Effector memory CD8-positive, alpha-beta T cell (primary cell): ENCODE results near the gene MIEF2.
"Not testable (repeated sequence)": the region's sequence is repeated elsewhere in the genome, so short reads cannot be mapped to it uniquely, and the experiment has no call there.

Experiments used
- ATAC-seq: fragments of 150-1000 bp; cut with Tn5 transposase; replicated peaks from 2 replicates; pipeline ENCODE4 v1.10.0; 2021; ENCODE audit warnings: mild to moderate bottlenecking, moderate library complexity
- DNase-seq, 3 experiments: peaks; one replicate each; pipeline ENCODE4 v3.0.0; 2021
- H3K27ac Mint-ChIP-seq, 2 donors: one replicate each; pipeline ENCODE4 v1.8.0; 2022; ENCODE audit warnings: mild to moderate bottlenecking in 2 of 2, mixed read lengths in 2 of 2, moderate library complexity in 2 of 2
- H3K27me3 Mint-ChIP-seq, 2 donors: one replicate each; pipeline ENCODE4 v1.8.0; 2022; ENCODE audit warnings: mixed read lengths in 2 of 2
- H3K36me3 Mint-ChIP-seq: one replicate; pipeline ENCODE4 v1.8.0; 2022; ENCODE audit warnings: mild to moderate bottlenecking, moderate library complexity, mixed read lengths; ENCODE audit not compliant: insufficient read depth
- H3K4me1 Mint-ChIP-seq, 2 donors: one replicate each; pipeline ENCODE4 v1.8.0; 2022; ENCODE audit warnings: low read depth in 2 of 2, mixed read lengths in 2 of 2
- H3K4me3 Mint-ChIP-seq, 2 donors: one replicate each; pipeline ENCODE4 v1.8.0; 2022; ENCODE audit warnings: mild to moderate bottlenecking in 2 of 2, mixed read lengths in 2 of 2, moderate library complexity in 2 of 2
- H3K9me3 Mint-ChIP-seq, 2 donors: one replicate each; pipeline ENCODE4 v1.8.0; 2022; ENCODE audit warnings: mixed read lengths in 2 of 2
- total RNA-seq, 9 experiments: gene quantifications; one replicate each; lab custom pipeline; 2026; lab: John Stamatoyannopoulos, UW

MIEF2 gene, protein sequence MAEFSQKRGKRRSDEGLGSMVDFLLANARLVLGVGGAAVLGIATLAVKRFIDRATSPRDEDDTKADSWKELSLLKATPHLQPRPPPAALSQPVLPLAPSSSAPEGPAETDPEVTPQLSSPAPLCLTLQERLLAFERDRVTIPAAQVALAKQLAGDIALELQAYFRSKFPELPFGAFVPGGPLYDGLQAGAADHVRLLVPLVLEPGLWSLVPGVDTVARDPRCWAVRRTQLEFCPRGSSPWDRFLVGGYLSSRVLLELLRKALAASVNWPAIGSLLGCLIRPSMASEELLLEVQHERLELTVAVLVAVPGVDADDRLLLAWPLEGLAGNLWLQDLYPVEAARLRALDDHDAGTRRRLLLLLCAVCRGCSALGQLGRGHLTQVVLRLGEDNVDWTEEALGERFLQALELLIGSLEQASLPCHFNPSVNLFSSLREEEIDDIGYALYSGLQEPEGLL
- 2.9 to 17.9 (median 8.7) reads per million in 9 experiments for total RNA-seq

DNA sequence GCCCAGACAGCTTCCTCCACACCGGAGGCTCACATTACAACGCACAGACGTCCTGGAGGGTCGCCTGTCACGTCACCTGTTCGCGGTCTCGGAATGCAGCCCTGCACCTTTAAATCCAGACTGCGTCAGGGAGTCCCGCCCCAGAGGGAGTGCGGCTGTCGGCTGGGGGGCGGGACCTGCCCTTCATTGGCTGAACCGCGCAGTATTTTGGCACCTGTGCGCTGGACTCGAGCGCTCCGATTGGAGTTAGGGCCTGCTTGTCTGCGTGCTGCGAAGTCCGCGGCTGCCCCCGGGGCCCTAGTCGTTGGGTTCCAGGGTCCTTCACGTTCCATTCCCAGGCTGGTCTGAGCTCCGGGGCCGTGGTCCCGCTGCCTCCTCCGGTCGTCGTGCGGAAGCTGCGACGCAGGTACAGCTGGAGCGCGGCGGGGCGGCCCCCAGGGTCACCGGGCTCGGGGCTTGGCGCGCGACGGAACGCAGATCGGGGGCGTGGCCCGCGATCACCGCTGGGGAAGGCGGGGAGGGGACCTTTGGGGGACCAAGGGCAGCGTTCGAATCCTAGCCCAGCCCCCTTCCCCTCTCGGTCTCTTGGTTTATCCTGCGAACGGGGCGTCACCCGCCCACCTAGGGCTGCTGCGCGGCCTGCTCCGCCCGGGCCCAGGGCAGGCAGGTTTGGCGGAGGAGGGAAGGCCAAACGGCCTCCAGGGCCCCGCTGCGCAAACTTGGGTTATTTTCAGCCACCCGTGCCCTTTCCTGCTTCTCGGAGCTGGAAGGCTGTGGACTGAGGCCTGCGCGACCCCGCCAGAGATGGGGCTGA lies at the start of gene MIEF2:
Gene MIEF2 (plus strand): TSS at position 331 of the 814 bp plus-strand sequence. CDS start 2,059 bp downstream, outside the sequence.
- Mint-ChIP-seq H3K4me3 (peak within 1 kb of the TSS; percentile 98 to 99), H3K4me1 (peaks cover 32 to 44% of the 10 kb centered on the region in 2 donors), H3K36me3 (peaks cover 12% of the 10 kb centered on the region), H3K27ac (peak within 1 kb of the TSS; percentile 89 to 94), H3K9me3 (no peaks in the 10 kb centered on the region), H3K27me3 (no peaks in the 10 kb centered on the region)
- peak; percentile 87 to 88 (median 87) for DNase-seq
- ATAC-seq = peak; percentile 86

DNA sequence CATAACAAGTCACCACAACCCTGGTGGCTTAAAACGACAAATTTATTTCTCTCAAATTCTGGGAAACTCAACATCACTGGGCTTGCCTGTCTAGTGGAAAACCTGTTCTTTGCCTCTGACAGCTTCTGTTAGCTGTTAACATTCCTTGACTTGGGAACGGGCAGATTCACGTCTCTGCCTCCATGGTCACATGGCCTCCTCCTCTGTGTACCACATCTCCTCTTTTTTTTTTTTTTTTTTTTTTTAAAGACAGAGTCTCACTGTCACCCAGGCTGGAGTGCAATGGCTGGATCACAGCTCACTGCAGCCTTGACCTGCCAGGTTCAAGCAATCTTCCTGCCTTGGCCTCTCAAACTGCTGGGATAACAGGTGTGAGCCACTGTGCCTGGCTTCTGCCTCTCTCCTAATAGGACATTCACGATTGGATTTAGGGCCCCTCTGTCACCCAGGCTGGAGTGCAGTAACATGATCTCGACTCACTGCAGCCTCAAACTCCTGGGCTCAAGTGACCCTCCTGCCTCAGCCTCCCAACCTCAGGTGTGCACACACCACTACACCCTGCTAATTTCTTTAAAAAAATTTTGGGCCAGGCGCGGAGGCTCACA lies 46.7 kb upstream of the MIEF2 start:
- Mint-ChIP-seq H3K36me3 (peaks cover 47% of the 10 kb centered on the region), H3K4me1 (no peaks in the 10 kb centered on the region), H3K27ac (peak overlapping the region; percentile 49 to 53), H3K27me3 (no peaks in the 10 kb centered on the region), H3K9me3 (no peaks in the 10 kb centered on the region), H3K4me3 (no peak overlapping the region)
- no peak for ATAC-seq
- DNase-seq = no peak

DNA sequence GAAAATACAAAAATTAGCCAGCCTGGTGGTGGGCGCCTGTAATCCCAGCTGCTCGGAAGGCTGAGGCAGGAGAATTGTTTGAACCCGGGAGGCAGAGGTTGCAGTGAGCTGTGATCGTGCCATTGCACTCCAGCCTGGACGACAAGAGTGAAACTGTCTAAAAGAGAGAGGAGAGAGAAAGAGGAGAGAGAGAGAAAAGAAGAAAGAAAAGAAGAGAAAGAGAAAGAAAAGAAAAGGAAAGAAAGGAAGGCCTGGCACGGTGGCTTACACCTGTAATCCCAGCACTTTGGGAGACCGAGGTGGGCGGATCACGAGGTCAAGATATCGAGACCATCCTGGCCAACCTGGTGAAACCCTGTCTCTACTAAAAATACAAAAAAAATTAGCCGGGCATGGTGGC lies 43.6 kb upstream of the MIEF2 start:
- Mint-ChIP-seq H3K27ac (peak overlapping the region in 1 of 2 donors; percentile 84), H3K36me3 (peaks cover 16% of the 10 kb centered on the region)
- H3K4me3 Mint-ChIP-seq, ATAC-seq, DNase-seq, H3K4me1 Mint-ChIP-seq, H3K9me3 Mint-ChIP-seq, H3K27me3 Mint-ChIP-seq: not testable (repeated sequence)

DNA sequence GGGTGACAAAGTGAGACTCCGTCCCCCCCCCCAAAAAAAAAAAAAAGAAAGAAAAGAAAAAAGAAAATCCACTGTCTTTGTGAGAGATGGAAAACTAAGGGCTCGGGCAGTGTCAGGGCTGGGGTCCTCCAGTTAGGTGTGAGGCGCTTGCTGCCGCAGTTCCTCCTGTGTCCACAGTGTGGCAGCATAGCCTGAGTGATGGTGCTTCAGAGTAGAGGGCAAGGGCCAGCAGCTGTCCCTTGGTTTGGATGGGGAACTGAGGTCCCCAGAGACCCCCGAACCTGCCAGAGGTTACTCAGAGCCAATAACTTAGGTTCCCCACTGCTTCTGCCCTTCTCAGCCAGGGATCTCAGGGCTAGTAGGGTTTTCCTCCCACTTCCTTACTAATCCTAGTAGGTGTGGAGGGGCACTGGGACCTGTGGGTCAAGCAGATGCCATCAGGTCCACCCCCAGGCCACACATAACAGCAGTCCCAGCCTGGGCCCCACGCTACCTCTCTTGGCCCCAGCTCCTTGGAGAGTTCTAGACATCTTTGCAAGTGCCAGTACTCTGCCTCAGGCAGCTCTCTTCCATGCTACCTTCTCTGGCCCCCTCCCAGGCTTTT lies 42.9 kb upstream of the MIEF2 start:
- Mint-ChIP-seq H3K4me1 (no peaks in the 10 kb centered on the region), H3K9me3 (no peaks in the 10 kb centered on the region)
- DNase-seq = peak; percentile 60 to 76 (median 72)

DNA sequence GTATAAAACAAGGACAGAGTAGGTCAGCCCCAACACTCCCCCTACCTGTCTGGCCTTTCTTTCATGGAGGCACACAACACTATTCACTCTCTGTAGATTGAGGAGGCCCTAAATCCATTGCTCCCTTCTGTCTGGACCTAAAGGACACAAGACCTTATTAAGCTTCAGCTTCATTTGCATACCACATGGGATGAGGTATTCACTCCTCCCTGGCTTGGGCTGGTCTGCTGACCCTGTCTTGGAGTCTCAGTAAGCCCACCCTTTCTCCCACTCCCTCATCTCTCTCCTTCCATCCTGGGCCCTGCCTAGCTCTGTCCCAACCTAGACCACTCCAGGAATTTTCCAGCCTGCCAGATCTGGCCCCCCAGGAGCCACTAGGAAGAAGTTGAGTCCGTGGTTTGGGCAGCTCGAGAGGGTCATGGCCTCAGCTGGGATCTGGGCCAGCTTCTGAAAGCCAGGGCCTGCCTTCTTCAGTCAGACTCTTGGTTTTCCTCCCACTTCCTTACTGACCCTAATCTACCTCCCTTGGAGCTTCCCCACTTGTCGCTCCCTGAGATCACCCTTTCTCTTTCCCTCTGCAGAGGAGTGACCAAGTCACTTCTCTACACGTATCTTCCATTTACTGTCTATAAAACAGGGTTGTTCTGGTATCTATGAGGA lies 41.6 kb upstream of the MIEF2 start:
- Mint-ChIP-seq H3K27ac (no peak overlapping the region), H3K36me3 (peaks cover 10% of the 10 kb centered on the region), H3K27me3 (no peaks in the 10 kb centered on the region), H3K9me3 (no peaks in the 10 kb centered on the region), H3K4me1 (no peaks in the 10 kb centered on the region), H3K4me3 (no peak overlapping the region)
- ATAC-seq = no peak
- no peak for DNase-seq

More for the DNA sequence above, 42.9 kb upstream of the MIEF2 start:
- H3K4me3 Mint-ChIP-seq = no peak overlapping the region
- peaks cover 14% of the 10 kb centered on the region for H3K36me3 Mint-ChIP-seq
- H3K27ac Mint-ChIP-seq = peak overlapping the region; percentile 69 to 84
- no peaks in the 10 kb centered on the region for H3K27me3 Mint-ChIP-seq
- peak; percentile 95 for ATAC-seq

DNA sequence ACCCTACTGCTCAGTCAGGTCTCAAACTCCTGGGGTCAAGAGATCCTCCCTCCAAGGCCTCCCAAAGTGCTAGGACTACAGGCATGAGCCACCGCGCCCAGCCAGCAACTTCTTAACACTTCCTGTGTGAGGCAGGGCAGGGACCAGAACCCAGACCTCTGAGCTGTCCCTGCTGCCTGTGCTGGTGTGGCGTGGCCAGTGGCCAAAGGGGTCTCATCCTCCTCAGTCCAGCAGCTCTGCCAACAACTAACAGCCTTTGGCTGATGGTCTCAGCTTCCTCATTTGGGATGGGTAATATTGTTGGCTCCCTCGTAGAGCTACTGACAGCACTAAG lies 36.4 kb upstream of the MIEF2 start:
- H3K36me3 Mint-ChIP-seq = peaks cover 5% of the 10 kb centered on the region
- ATAC-seq (no peak), DNase-seq (no peak)
- no peak overlapping the region for H3K4me3 Mint-ChIP-seq
- H3K27ac Mint-ChIP-seq = no peak overlapping the region
- no peaks in the 10 kb centered on the region for H3K9me3 Mint-ChIP-seq
- H3K27me3 Mint-ChIP-seq = no peaks in the 10 kb centered on the region
- H3K4me1 Mint-ChIP-seq = peaks cover 30 to 34% of the 10 kb centered on the region in 2 donors

DNA sequence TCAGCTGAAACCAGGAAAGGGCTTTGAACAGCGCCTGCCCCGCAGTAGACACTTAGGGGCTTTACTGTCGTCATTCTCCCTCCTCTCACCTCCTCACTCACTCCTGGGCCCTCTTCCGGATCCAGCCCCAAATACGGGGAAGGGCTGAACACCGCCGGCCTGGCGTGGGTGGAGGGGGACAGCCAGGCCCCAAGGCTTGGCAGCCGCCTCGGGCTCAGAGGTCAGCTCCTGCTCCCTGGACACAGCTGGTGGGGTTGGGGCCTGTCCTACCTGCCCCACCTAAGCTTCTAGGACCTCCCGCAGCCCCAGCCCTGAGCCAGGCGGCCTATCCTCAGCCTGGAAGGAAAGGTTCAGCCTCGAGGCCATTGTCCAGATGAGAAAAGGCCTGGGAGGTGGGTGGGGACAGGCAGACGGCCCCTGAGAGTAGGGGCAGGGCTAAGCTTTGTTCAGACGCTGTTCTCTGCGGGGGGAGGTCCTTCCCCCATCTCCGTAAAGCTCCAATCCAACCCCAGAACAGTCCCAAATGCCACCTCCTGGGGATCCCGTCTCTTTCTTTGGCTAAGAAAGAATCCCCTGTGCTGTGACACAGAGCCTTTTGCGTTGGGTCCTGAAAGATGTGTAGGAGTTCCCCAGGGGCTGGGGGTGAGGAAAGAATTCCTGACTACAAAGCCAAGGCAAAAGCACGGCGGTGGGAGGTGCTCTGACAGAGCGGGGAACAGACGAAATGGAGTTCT lies 35.9 kb upstream of the MIEF2 start:
- Mint-ChIP-seq H3K9me3 (no peaks in the 10 kb centered on the region), H3K4me3 (peak overlapping the region; percentile 60 to 97), H3K36me3 (peaks cover 9% of the 10 kb centered on the region), H3K4me1 (peaks cover 30 to 35% of the 10 kb centered on the region in 2 donors), H3K27me3 (no peaks in the 10 kb centered on the region), H3K27ac (peak overlapping the region in 1 of 2 donors; percentile 51)
- no peak for ATAC-seq
- no peak for DNase-seq

DNA sequence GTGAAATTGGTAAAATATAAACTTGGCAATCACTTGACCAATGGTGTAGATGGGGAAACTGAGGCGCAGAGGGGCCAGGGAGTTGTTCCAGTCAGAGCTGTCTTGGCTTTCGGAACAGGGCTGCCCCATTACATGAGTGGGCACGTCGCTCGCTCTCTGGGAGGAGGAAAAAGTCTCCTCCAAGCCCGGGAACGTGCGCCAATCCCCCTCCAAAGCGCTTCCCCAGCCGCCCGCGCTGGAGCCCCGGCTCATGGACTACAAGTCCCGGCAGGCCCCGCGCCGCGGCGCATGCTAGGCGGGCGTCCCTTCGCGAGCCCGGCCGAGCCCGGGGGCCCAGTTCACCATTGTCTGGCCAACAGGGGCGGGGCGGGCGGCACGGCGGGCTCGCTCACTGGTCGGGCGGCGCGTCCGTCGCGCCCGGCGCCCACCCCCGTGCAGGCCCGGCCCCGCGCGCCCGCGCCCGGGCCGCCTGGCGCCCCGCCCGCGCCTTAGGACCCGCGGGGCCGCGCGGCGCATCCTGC lies 35.3 kb upstream of the MIEF2 start, which contains the start of gene LLGL1:
Gene LLGL1 (plus strand): TSS at position 515 of the 521 bp plus-strand sequence. CDS start 48 bp downstream, outside the sequence.
- no peaks in the 10 kb centered on the region for H3K27me3 Mint-ChIP-seq
- peaks cover 30 to 35% of the 10 kb centered on the region in 2 donors for H3K4me1 Mint-ChIP-seq
- ATAC-seq (peak; percentile 98), DNase-seq (peak; percentile 93 to 95 (median 95))
- H3K4me3 Mint-ChIP-seq = peak within 1 kb of the TSS; percentile 88 to 97
- peaks cover 9% of the 10 kb centered on the region for H3K36me3 Mint-ChIP-seq
- no peaks in the 10 kb centered on the region for H3K9me3 Mint-ChIP-seq
- H3K27ac Mint-ChIP-seq = peak within 1 kb of the TSS; percentile 59 to 87

DNA sequence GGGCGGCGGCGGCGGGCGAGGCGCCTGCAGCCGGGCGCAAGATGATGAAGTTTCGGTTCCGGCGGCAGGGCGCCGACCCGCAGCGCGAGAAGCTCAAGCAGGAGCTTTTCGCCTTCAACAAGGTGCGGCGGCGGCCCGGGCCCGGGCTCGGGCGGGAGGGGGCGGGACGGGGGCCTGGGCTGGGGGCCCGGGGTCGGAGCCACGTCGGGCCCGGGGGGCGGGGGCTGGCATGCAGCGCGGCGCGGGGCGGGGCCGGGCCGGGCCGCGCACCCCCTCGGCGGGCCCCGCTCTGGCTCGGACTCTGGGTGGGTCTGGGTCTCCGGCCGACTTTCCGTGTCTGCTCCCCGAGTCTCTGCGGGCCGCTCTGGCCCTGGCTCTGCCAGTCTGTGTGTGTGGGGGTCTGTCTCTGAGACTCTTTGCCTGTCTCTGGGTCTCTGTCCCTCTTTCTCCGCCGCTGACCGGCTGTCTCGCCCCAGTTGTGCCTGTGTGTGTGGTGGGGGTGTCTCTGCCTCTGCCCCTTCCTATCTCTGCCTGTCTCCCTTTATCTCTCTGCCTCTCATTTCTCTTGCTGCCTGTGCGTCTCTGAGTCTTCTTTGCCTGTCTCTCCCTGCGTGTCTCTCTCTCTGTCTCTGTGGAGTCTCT lies 34.7 kb upstream of the MIEF2 start:
- Mint-ChIP-seq H3K36me3 (peaks cover 9% of the 10 kb centered on the region), H3K4me3 (peak overlapping the region; percentile 88 to 97), H3K9me3 (no peaks in the 10 kb centered on the region), H3K27ac (peak overlapping the region; percentile 59 to 87), H3K4me1 (peaks cover 30 to 35% of the 10 kb centered on the region in 2 donors), H3K27me3 (no peaks in the 10 kb centered on the region)
- no peak for DNase-seq
- no peak for ATAC-seq

DNA sequence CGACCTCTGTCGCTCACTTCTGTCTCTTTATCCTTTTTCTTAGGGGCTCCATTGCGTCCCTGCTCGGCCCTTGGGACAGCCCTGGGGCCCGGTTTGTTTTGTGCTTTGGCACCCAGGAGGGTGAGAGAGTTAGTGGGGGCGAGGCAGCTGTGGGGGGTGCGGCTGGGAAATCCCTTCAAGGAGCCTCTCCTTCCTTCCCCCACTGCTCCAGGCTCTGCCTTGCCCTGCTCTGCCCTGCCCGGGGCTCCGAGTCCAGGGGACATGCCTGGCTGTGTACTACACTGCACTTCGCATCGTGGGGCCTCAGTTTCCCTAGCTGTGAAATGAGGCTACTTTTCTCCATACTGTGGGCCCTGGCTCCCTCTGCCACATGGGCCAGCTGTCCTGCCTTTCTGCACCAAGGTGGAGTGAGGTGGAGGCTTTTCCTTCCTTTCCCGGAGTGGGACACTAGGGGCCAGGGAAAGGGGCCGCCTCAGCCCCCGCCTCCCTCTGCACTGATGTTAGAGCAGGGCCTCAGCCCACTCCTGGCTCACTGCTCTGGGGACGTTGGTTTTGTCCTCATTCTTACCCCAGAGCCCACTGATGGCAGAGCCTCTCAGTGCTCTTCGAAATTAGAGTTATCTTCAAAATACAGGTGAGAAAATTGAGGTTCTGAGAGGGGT lies 34.0 kb upstream of the MIEF2 start:
- Mint-ChIP-seq H3K27ac (peak overlapping the region; percentile 59 to 87), H3K4me3 (peak overlapping the region; percentile 88 to 97), H3K36me3 (peaks cover 9% of the 10 kb centered on the region), H3K4me1 (peaks cover 30 to 35% of the 10 kb centered on the region in 2 donors), H3K9me3 (no peaks in the 10 kb centered on the region), H3K27me3 (no peaks in the 10 kb centered on the region)
- no peak for ATAC-seq
- no peak for DNase-seq

DNA sequence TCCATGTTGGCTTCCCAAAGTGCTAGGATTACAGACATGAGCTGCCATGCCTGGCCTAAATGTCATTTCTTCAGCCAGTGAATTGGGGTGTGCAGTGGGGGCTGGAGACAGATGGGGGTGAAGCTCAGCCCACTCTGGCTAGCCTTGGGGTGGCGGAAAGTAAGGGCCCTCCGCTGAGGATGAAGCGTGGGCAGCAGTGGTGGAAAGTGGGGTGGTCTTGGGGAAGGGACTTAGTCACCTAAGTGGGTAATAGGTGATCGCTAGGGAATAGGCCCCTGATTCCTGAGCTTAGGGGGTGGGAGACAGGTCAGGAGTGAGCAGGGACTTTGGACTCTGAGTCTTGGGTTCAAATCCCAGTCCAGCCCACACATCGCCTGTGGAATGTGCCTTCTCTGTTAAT lies 32.8 kb upstream of the MIEF2 start:
- H3K9me3 Mint-ChIP-seq = no peaks in the 10 kb centered on the region
- peaks cover 7% of the 10 kb centered on the region for H3K36me3 Mint-ChIP-seq
- H3K4me3 Mint-ChIP-seq = no peak overlapping the region
- DNase-seq (no peak), ATAC-seq (no peak)
- H3K4me1 Mint-ChIP-seq = peaks cover 30 to 35% of the 10 kb centered on the region in 2 donors
- peak overlapping the region in 1 of 2 donors; percentile 62 for H3K27ac Mint-ChIP-seq
- H3K27me3 Mint-ChIP-seq = no peaks in the 10 kb centered on the region
